Middle frontal gyrus (tissue), 1 donor: Measurements from ENCODE around the gene LAMTOR4.
"Not testable (repeated sequence)": the region's sequence is repeated elsewhere in the genome, so short reads cannot be mapped to it uniquely, and the experiment has no call there.

Experiments
- DNase-seq: peaks from one replicate; pipeline ENCODE4 v3.0.0-alpha.2; 2015; ENCODE audit warnings: low spot score; ENCODE audit errors: extremely low spot score

The LAMTOR4 gene

GRCh38 chr7:100195901-100196322 lies 47.2 kb downstream of the LAMTOR4 start:
- DNase-seq = not testable (repeated sequence)

- DNase-seq = no peak
Measured at GRCh38 chr7:100198266-100198665, 49.5 kb downstream of the LAMTOR4 start.

DNA sequence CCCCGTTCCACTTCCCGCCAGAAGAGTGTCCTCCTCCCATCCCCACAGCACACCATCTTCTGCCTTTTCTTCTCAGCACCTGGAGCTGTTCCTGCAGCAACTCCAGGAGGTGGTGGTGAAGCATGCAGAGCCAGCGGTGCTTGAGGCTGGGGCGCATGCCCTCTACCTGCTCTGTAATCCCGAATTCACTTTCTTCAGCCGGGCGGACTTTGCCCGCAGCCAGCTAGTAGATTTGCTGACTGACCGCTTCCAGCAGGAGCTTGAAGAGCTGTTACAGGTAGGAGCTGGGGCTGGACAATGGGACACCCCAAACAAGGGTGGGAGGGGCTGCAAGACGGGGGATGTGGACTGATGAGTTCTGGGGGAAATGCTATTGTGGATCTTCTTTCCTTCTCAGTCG lies 52.0 kb downstream of the LAMTOR4 start:
- no peak for DNase-seq
